Embryonic facial prominence (tissue), 1 donor: ENCODE results near the gene PLP2.

Experiments used
- DNase-seq: peaks from one replicate; pipeline ENCODE4 v3.0.0-alpha.2; 2016; ENCODE audit errors: extremely low spot score

Gene PLP2

GRCh38 chrX:49186125-49187027, 14.7 kb downstream of the PLP2 start, which contains the start of gene PRICKLE3:
PRICKLE3 (minus strand) TSS chrX:49186373; CDS start chrX:49186297, 76 bp downstream.
- DNase-seq, result no peak

- no peak for DNase-seq
Measured at GRCh38 chrX:49187028-49187394, 15.3 kb downstream of the PLP2 start.

- no peak for DNase-seq
Measured at GRCh38 chrX:49187526-49187925, 15.8 kb downstream of the PLP2 start.

- no peak for DNase-seq
Measured at GRCh38 chrX:49188468-49189076, 16.9 kb downstream of the PLP2 start.

- DNase-seq, result no peak
Measured at GRCh38 chrX:49189606-49190005, 17.9 kb downstream of the PLP2 start.

GRCh38 chrX:49190821-49191573, 19.3 kb downstream of the PLP2 start:
- DNase-seq, result peak; percentile 95

GRCh38 chrX:49191574-49192011, 19.9 kb downstream of the PLP2 start:
- DNase-seq, result no peak

GRCh38 chrX:49192722-49193328, 21.1 kb downstream of the PLP2 start:
- DNase-seq, result no peak

- no peak for DNase-seq
Measured at GRCh38 chrX:49193542-49193964, 21.9 kb downstream of the PLP2 start.

- DNase-seq, result no peak
Measured at GRCh38 chrX:49197543-49198087, 25.9 kb downstream of the PLP2 start.

- no peak for DNase-seq
Measured at GRCh38 chrX:49198540-49199314, 27.0 kb downstream of the PLP2 start.

- no peak for DNase-seq
Measured at GRCh38 chrX:49199315-49199595, 27.6 kb downstream of the PLP2 start.

- peak; percentile 48 for DNase-seq
Measured at GRCh38 chrX:49199906-49200771, 28.4 kb downstream of the PLP2 start, which contains the start of gene SYP. SYP (minus strand) TSS chrX:49200193; CDS start chrX:49200186, 7 bp downstream.

GRCh38 chrX:49202022-49202421, 30.3 kb downstream of the PLP2 start:
- no peak for DNase-seq

- DNase-seq, result no peak
Measured at GRCh38 chrX:49203536-49203935, 31.8 kb downstream of the PLP2 start.

- no peak for DNase-seq
Measured at GRCh38 chrX:49204017-49204416, 32.3 kb downstream of the PLP2 start.

GRCh38 chrX:49204709-49205108, 33.0 kb downstream of the PLP2 start:
- no peak for DNase-seq

- no peak for DNase-seq
Measured at GRCh38 chrX:49205443-49205842, 33.7 kb downstream of the PLP2 start.

GRCh38 chrX:49206543-49206942, 34.8 kb downstream of the PLP2 start:
- no peak for DNase-seq

GRCh38 chrX:49208399-49208798, 36.7 kb downstream of the PLP2 start:
- no peak for DNase-seq
